Measurements from ENCODE around the gene BGN. TPM values are rescaled to one million over a fixed set of nuclear protein-coding genes. Genes with fewer than 3 reads are reported as not detected.
A peak's percentile ranks its signal among the peaks of the same experiment; 100 is the strongest.

Gene BGN
- total RNA-seq, 1 donor from 2014 or later = 35.3 TPM

DNA sequence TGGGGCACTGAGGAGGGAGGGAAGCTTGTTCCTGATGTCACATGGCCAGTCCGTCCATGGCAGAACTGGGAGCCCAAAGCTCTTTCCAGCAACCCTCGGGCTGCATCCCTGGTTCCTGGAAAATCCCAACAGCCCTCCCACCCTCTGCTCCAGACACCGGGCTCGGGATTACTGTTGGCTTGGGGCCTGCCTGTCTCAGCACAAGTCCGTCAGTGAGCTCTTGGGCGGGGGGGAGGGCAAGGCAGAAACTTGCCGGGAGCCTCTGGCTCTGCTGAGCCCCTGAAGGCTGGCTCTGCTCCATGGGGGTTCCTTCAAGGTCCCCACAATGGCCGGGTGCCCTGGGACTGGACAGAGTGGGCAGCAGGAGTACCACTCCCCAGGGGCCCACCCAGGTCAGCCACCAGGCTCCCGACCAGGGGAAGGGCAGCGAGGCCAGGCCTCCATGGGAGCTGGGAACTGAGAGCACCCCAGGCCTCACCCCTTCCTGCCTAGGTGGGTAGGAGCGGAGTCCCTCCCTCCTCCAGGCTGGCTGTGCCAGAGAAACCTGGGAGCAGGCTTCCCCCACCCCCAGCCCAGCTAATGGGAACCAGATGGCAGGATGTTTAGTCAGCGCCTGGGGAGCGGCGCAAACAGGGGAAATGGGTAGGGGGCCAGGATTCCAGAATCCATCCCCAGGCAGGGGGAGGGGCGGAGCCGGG lies 18.0 kb upstream of the BGN start:
- peak; percentile 65 for ATAC-seq (ENCODE audit: poor library complexity)
- intact Hi-C loops (cut with DNase I) = no loop called here
- peak; percentile 55 for DNase-seq

DNA sequence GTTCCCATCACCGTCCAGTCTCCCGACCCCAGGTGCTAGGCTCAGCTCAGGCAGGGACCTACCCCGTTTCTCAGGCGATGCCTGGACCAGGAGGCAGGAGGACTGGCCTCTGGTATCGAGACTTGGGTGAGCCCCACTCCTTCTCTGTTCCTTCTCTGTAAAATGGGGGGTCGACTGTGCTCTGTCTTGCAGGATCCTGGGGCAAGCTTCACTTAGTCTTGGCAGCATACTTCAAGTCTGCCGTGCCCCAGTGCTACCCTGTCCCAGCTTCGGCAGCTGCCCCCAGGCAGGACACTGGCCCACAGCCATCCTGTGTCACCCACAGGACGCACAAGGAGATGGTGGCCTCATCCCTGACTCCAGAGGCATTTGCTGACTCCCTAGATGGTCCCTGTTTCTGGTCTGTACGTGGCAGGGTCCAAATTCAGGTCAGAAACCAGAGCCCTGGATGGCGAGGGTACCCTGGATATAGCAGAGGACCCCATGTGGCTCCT lies 17.4 kb upstream of the BGN start:
- DNase-seq = no peak
- no peak for ATAC-seq (ENCODE audit: poor library complexity)
- intact Hi-C loops (cut with DNase I) = no loop called here

GRCh38 chrX:153477901-153478300 lies 16.9 kb upstream of the BGN start:
- intact Hi-C loops (cut with DNase I) = no loop called here
- ATAC-seq (ENCODE audit: poor library complexity) = peak; percentile 36
- DNase-seq = peak; percentile 53

GRCh38 chrX:153478746-153479145 lies 16.0 kb upstream of the BGN start:
- no peak for DNase-seq
- no peak for ATAC-seq (ENCODE audit: poor library complexity)
- intact Hi-C loops (cut with DNase I) = no loop called here

- no peak for ATAC-seq (ENCODE audit: poor library complexity)
- intact Hi-C loops (cut with DNase I) = no loop called here
- no peak for DNase-seq
Observed at GRCh38 chrX:153481043-153481442, 13.7 kb upstream of the BGN start.

DNA sequence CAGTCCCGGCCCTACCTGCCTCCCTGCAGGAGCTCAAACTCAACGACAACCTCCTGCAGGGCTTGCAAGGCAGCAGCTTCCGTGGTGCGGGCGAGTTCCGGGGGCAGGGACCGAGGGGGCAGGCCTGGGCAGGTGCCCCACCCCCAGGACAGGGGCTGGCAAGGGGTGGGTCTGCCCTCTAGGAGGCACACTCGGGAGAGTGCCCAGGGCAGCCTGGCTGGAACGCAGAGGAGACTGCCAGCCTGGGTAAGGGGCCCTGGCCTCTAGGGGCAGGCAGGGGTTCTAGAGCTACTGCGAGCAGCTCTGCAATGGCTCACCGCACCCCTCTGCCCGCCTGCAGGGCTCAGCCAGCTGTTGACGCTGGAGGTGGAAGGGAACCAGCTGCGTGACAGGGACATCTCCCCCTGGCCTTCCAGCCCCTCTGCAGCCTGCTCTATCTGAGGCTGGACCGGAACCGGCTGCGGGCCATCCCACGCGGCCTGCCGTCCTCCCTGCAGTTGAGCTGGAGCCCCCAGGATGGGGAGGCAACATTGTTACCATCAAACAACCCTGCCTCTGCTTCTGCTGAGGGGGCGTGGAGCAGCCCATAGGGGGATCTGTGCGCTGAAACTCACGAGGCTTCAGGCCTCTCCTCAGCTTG lies 12.3 kb upstream of the BGN start:
- ATAC-seq (ENCODE audit: poor library complexity) (no peak), DNase-seq (no peak)
- intact Hi-C loops (cut with DNase I) = no loop called here

DNA sequence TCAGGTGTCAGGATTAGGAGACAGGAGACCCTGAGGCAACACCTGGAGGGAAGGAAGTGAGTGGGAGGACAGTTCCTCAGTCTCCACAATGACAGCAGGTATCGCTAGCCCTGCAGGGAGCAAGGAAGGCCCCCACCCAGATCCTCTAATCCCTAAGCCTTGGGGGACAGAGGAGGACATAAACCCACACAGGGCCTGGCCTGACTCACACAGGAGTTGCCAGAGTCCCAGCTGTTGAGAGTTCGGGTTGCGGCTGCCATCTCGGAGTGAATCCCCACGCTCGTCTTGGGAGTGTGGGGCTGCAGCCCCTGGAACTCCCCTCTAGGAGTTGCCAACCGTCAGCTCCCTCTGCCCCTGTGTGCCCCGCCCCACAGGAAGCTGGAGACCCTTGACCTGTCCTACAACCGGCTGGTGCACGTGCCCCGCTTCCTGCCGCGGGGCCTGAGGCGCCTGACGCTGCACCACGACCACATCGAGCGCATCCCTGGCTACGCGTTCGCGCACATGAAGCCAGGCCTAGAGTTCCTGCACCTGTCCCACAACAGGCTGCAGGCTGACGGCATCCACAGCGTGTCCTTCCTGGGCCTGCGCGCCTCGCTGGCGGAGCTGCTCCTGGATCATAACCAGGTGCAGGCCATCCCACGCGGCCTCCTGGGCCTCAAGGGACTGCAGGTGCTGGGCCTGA lies 9.2 kb upstream of the BGN start:
- intact Hi-C loops (cut with DNase I) = no loop called here
- no peak for ATAC-seq (ENCODE audit: poor library complexity)
- no peak for DNase-seq

- DNase-seq (no peak), ATAC-seq (ENCODE audit: poor library complexity) (no peak)
- intact Hi-C loops (cut with DNase I) = no loop called here
Observed at GRCh38 chrX:153486171-153486570, 8.6 kb upstream of the BGN start.

DNA sequence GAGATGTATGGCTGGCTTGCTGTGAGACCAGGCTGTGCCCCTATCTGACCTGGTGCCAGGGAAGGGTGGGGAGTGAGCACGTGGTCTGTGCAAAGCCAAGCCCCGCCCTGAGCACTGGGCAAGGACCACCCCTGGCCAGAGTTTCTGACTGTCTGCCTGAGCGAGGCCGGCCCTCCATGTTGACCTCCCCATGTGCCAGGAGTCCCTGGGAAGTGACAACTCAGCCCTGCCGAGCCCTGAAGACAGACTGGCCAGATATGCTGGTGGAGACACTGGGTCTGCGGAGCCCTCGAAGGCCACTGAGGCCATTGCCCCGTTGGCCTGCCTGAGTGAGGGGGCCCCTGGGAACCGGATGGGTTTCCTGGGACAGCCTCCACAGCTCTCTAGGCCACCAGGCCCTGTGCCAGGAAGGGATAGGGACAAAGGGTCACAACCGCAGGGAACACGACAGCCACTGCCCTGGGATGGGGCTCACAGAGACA lies 7.1 kb upstream of the BGN start:
- DNase-seq = peak; percentile 53
- intact Hi-C loops (cut with DNase I) = no loop called here

GRCh38 chrX:153488231-153488914 lies 6.4 kb upstream of the BGN start:
- DNase-seq = peak; percentile 59
- peak; percentile 67 for ATAC-seq (ENCODE audit: poor library complexity)
- intact Hi-C loops (cut with DNase I) = no loop called here

More for the DNA sequence above, 7.1 kb upstream of the BGN start:
- peak; percentile 21 for ATAC-seq (ENCODE audit: poor library complexity)

DNA sequence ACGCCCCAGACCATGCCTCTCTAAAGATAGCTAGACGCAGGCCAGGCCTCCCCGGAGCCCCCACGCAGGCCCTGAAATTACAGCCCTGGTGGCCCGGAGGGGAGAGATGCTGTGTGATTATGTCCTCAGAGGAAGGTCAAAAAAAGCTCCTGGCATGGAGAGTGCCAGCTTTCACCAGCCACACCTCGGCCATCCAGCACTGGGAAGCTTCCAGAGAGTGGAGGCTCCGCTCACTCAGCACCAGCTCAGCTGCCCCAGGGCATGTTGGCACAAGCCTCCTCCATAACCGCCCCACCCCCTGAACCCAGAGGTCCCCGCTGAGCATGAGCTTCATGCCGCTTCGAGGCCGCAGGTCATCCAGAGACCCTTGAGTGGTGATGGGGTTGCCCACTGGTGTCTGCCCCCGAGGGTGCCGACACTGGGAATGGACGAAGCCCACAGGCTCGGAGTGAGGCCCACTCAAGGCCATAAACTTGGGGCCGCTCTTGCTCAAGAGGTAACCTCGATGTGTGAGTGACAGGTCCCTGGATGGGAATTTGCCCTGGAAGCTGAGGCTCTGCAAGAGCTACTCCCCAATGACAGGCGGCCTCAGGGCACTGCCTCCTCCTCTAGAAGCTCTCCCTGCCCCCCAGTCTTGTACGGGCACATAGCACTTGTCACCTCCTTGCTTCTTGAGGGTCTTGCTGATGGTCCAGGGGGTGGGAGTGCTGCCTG lies 4.4 kb upstream of the BGN start:
- DNase-seq (no peak), ATAC-seq (ENCODE audit: poor library complexity) (no peak)
- intact Hi-C loops (cut with DNase I) = no loop called here

- DNase-seq = no peak
- intact Hi-C loops (cut with DNase I) = no loop called here
- no peak for ATAC-seq (ENCODE audit: poor library complexity)
Observed at GRCh38 chrX:153491351-153491914, 3.3 kb upstream of the BGN start.

DNA sequence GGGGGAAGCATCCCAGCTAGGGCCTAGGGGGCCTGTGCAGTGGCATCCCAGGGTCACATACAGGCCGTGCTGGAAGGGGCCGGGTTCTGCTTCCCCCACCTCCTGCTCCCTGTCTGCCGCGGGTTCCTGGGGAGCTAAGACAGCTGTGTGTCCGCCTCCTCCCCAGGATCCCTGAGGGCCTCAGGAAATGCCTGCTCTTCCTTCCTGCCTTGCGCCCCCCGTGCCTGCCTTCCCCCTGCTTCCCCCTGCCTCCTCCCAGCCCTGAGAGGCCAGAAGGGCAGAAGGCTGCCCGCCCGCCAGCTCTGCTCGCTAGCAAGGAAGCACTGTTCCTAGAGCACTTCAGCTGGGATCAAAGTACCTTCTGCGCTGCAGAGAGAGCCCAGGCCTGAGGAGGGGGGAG lies 2.9 kb upstream of the BGN start:
- intact Hi-C loops (cut with DNase I) = no loop called here
- ATAC-seq (ENCODE audit: poor library complexity) (no peak), DNase-seq (no peak)

- no peak for ATAC-seq (ENCODE audit: poor library complexity)
- intact Hi-C loops (cut with DNase I) = no loop called here
Observed at GRCh38 chrX:153492543-153492942, 2.2 kb upstream of the BGN start.

GRCh38 chrX:153493085-153493484 lies 1.7 kb upstream of the BGN start:
- intact Hi-C loops (cut with DNase I) = no loop called here
- ATAC-seq (ENCODE audit: poor library complexity) = no peak
- DNase-seq = no peak

More at GRCh38 chrX:153492543-153492942, 2.2 kb upstream of the BGN start:
- DNase-seq = no peak

DNA sequence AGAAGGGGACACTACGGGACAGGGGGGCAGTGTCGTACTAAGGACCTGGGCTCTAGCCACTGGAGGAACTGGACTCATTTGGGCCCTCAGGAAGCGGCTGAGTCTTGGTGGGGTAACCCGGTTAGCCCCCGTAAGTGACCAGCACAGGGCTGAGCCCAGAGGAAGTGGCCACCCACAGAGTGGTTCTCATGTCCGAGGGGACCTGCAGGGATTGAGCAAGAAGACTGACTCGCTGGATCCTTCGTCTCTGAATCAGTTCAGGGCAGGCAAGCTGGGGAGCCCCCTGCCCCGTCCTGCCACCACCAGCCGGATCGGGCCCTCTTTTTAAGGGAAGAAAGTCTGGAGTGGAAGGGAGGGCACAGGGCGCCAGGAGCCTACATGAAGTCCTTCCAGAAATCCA lies 719 bp upstream of the BGN start:
- ATAC-seq (ENCODE audit: poor library complexity) (no peak), DNase-seq (no peak)
- intact Hi-C loops (cut with DNase I) = no loop called here

- intact Hi-C loops (cut with DNase I) = no loop called here
- ATAC-seq (ENCODE audit: poor library complexity) (peak; percentile 47), DNase-seq (peak; percentile 55)
Observed at GRCh38 chrX:153495362-153495751, 577 bp downstream of the BGN start.

DNA sequence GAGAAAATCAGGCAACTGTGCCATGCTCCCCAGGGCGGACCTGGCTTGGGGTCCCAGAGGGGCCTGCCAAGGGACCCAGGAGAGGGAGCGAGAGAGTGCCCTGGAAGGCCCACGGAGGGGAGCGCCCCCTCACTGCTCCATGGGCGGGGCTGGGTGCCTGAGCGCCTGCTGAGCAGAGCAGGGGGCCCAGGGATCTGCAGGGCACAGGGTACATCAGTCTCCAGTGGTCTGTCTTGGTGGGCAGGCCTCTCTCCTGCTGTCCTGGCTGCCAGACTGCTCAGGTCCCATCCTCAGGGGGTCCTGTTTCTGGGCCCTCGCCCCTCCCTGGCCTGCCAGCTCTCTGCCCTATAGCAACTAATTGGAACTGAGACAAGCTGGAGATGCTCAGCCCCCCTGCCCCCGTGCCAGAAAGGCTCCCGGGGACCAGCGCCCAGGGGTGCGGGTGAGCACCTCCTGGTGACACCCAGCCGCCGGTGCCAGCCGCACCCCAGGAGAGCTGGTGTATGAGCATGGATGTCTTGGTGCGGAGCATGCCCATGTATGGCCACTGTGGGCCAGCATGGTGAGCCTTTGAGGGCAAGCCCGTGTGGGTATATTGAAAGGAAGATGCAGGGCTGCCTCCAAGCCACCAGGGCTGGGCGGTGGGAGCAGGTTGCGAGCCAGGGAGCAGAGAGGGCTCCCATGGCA lies 1.3 kb downstream of the BGN start:
- intact Hi-C loops (cut with DNase I) = no loop called here
- no peak for ATAC-seq (ENCODE audit: poor library complexity)
- no peak for DNase-seq
